Sigmoid colon (tissue), 7 donors: ENCODE data around the gene SUB1. TPM values are rescaled to one million over a fixed set of nuclear protein-coding genes. Genes with fewer than 3 reads are reported as not detected.

Experiments
- DNase-seq: peaks from one replicate; pipeline ENCODE4 v3.0.0-alpha.2; 2019
- H3K27ac ChIP-seq, 4 donors: fragments of 200-600 bp; sonication (generic); one replicate each; pipeline ENCODE4 v1.5.1; 2016 to 2019; ENCODE audit warnings: mild to moderate bottlenecking in 1 of 4
- H3K27me3 ChIP-seq, 3 donors: fragments of 200-600 bp; sonication (generic); one replicate each; pipeline ENCODE4 v1.5.1; 2019; ENCODE audit warnings: mild to moderate bottlenecking in 1 of 3
- H3K36me3 ChIP-seq, 4 donors: fragments of 200-600 bp; sonication (generic); one replicate each; pipeline ENCODE4 v1.5.1; 2016 to 2019
- H3K4me1 ChIP-seq, 4 donors: fragments of 200-600 bp; sonication (generic); one replicate each; pipeline ENCODE4 v1.5.1; 2017 to 2019
- H3K4me3 ChIP-seq, 4 donors: fragments of 200-600 bp; sonication (generic); one replicate each; pipeline ENCODE4 v1.5.1; 2017 to 2019; ENCODE audit warnings: mild to moderate bottlenecking in 2 of 4, moderate library complexity in 1 of 4
- H3K9me3 ChIP-seq, 4 donors: fragments of 200-600 bp in 3 of 4; sonication (generic) in 3 of 4; one replicate each; pipeline versions ENCODE4 v1.5.1 to v1.6.1; 2013 to 2019
- CTCF ChIP-seq, 4 experiments: fragments of 450-650 bp in 3 of 4; fragments of 200-600 bp in 1 of 4; IDR thresholded peaks; one replicate each; pipeline ENCODE4 v1.5.1; 2016 to 2019; ENCODE audit warnings: antibody characterized with exemption in 4 of 4, mild to moderate bottlenecking in 3 of 4, moderate library complexity in 2 of 4
- EP300 ChIP-seq, 4 donors: sonication (generic); formaldehyde crosslinking; IDR thresholded peaks; one replicate each; pipeline ENCODE4 v1.6.1; 2017; ENCODE audit warnings: antibody characterized with exemption in 4 of 4
- POLR2A ChIP-seq, 2 donors: fragments of 450-650 bp; IDR thresholded peaks; one replicate each; pipeline ENCODE4 v1.6.1; 2016; ENCODE audit warnings: antibody characterized with exemption in 2 of 2, mild to moderate bottlenecking in 2 of 2, moderate library complexity in 2 of 2
- POLR2AphosphoS5 ChIP-seq, 4 donors: sonication (generic); formaldehyde crosslinking; IDR thresholded peaks; one replicate each; pipeline ENCODE4 v1.6.1; 2017; ENCODE audit warnings: antibody characterized with exemption in 4 of 4
- WGBS, 2 donors: extraction: QIAGEN DNeasy Blood & Tissue Kit; methylation state at CpG; one replicate each; pipeline ENCODE4 v1.1.7; 2013; 5-methylcytosine and 5-hydroxymethylcytosine counted together
- intact Hi-C: fragments of 100-400 bp; cut with DNase I; formaldehyde crosslinking; loops from one replicate; pipeline ENCODE4 v1.15.1; 2023
- polyA plus RNA-seq, 3 donors: library from polyadenylated mRNA; stranded (reverse); fragments of 200-250 nt; gene quantifications; one replicate each; pipeline ENCODE4 v1.2.3, GENCODE V29; 2013
- total RNA-seq, 4 donors: library from RNA; depleted of rRNA; stranded (reverse); fragments of >200 nt; gene quantifications; one replicate each; pipeline ENCODE4 v1.1.0, GENCODE V29; 2016
- donor health status: healthy with polysubstance abuse.
- donor health status: Bipolar disorder and iron deficiency.
- donor health status: healthy.

SUB1 gene
- total and polyA plus RNA-seq, 7 donors, result 84.0 to 277 (median 165) TPM

- Histone ChIP-seq H3K27me3 (no peaks in the 10 kb centered on the region), H3K4me1 (no peaks in the 10 kb centered on the region)
- TF ChIP-seq POLR2AphosphoS5 (IDR thresholded peaks at IDR 0.05) (no peak), POLR2A (IDR thresholded peaks at IDR 0.05) (no peak), CTCF (IDR thresholded peaks at IDR 0.05) (no peak), EP300 (IDR thresholded peaks at IDR 0.05) (no peak)
Measured at GRCh38 chr5:32559411-32559810, 25.9 kb upstream of the SUB1 start.

GRCh38 chr5:32559921-32560320 lies 25.4 kb upstream of the SUB1 start:
- DNase-seq, result no peak
- Histone ChIP-seq H3K9me3 (no peaks in the 10 kb centered on the region), H3K27ac (no peak overlapping the region), H3K4me3 (no peak overlapping the region), H3K27me3 (no peaks in the 10 kb centered on the region), H3K36me3 (no peaks in the 10 kb centered on the region), H3K4me1 (no peaks in the 10 kb centered on the region)
- intact Hi-C loops, result no loop called here
- TF ChIP-seq POLR2A (IDR thresholded peaks at IDR 0.05) (no peak), POLR2AphosphoS5 (IDR thresholded peaks at IDR 0.05) (no peak), EP300 (IDR thresholded peaks at IDR 0.05) (no peak), CTCF (IDR thresholded peaks at IDR 0.05) (no peak)

More at GRCh38 chr5:32559411-32559810, 25.9 kb upstream of the SUB1 start:
- no peaks in the 10 kb centered on the region for H3K9me3 ChIP-seq
- no peak for DNase-seq
- no peak overlapping the region for H3K4me3 ChIP-seq
- intact Hi-C loops, result no loop called here
- no peaks in the 10 kb centered on the region for H3K36me3 ChIP-seq
- H3K27ac ChIP-seq, result no peak overlapping the region

GRCh38 chr5:32562056-32562455 lies 23.3 kb upstream of the SUB1 start:
- Histone ChIP-seq H3K9me3 (no peaks in the 10 kb centered on the region), H3K36me3 (no peaks in the 10 kb centered on the region), H3K27me3 (no peaks in the 10 kb centered on the region), H3K4me3 (no peak overlapping the region), H3K4me1 (no peaks in the 10 kb centered on the region), H3K27ac (no peak overlapping the region)
- TF ChIP-seq EP300 (IDR thresholded peaks at IDR 0.05) (no peak), CTCF (IDR thresholded peaks at IDR 0.05) (no peak), POLR2AphosphoS5 (IDR thresholded peaks at IDR 0.05) (no peak), POLR2A (IDR thresholded peaks at IDR 0.05) (no peak)
- no peak for DNase-seq
- intact Hi-C loops, result no loop called here
- 93 to 94% methylated on average over 2 of the region's 2 CpGs for WGBS, 2 donors

- no peaks in the 10 kb centered on the region for H3K36me3 ChIP-seq
- H3K9me3 ChIP-seq, result no peaks in the 10 kb centered on the region
- H3K27me3 ChIP-seq, result no peaks in the 10 kb centered on the region
- H3K4me1 ChIP-seq, result no peaks in the 10 kb centered on the region
- H3K27ac ChIP-seq, result no peak overlapping the region
- DNase-seq, result no peak
- H3K4me3 ChIP-seq, result no peak overlapping the region
- intact Hi-C loops, result no loop called here
- TF ChIP-seq POLR2A (IDR thresholded peaks at IDR 0.05), result no peak
- no peak for TF ChIP-seq POLR2AphosphoS5 (IDR thresholded peaks at IDR 0.05)
- no peak for TF ChIP-seq EP300 (IDR thresholded peaks at IDR 0.05)
- TF ChIP-seq CTCF (IDR thresholded peaks at IDR 0.05), result no peak
Measured at GRCh38 chr5:32562843-32563242, 22.5 kb upstream of the SUB1 start.

- H3K9me3 ChIP-seq, result no peaks in the 10 kb centered on the region
- intact Hi-C loops, result no loop called here
- WGBS, 2 donors, result 99% methylated on average over 2 of the region's 2 CpGs
- H3K27ac ChIP-seq, result no peak overlapping the region
- H3K36me3 ChIP-seq, result no peaks in the 10 kb centered on the region
- no peaks in the 10 kb centered on the region for H3K4me1 ChIP-seq
- H3K4me3 ChIP-seq, result no peak overlapping the region
- TF ChIP-seq POLR2A (IDR thresholded peaks at IDR 0.05) (no peak), CTCF (IDR thresholded peaks at IDR 0.05) (no peak), EP300 (IDR thresholded peaks at IDR 0.05) (no peak), POLR2AphosphoS5 (IDR thresholded peaks at IDR 0.05) (no peak)
- H3K27me3 ChIP-seq, result no peaks in the 10 kb centered on the region
- DNase-seq, result no peak
Measured at GRCh38 chr5:32563614-32564013, 21.7 kb upstream of the SUB1 start.
